Spleen (tissue), 11 donors: ENCODE measurements around the gene CACNG1. TPM values are rescaled to one million over a fixed set of nuclear protein-coding genes. Genes with fewer than 3 reads are reported as not detected.

ENCODE experiments used
- DNase-seq: peaks from one replicate; pipeline ENCODE4 v3.0.0-alpha.2; 2020
- H3K27ac ChIP-seq, 8 donors: fragments of 200-600 bp; sonication (generic) in 7 of 8; 1 replicate in 4 of 8; 2 replicates in 4 of 8; pipeline versions ENCODE4 v1.5.0 to v1.8.0; 2016 to 2021; ENCODE audit warnings: inconsistent platforms in 4 of 8, mild to moderate bottlenecking in 4 of 8, moderate library complexity in 1 of 8
- H3K27me3 ChIP-seq, 7 donors: fragments of 200-600 bp; sonication (generic) in 6 of 7; replicated peaks in 1 of 7; 1 replicate in 4 of 7; 2 replicates in 3 of 7; pipeline versions ENCODE4 v1.5.0 to v1.8.0; 2016 to 2021; ENCODE audit warnings: inconsistent platforms in 3 of 7, mild to moderate bottlenecking in 1 of 7
- H3K36me3 ChIP-seq, 6 donors: fragments of 200-600 bp; sonication (generic) in 5 of 6; 1 replicate in 4 of 6; 2 replicates in 2 of 6; pipeline versions ENCODE4 v1.5.0 to v1.8.0; 2016 to 2021; ENCODE audit warnings: inconsistent platforms in 2 of 6
- H3K4me1 ChIP-seq, 6 donors: fragments of 200-600 bp; sonication (generic) in 5 of 6; 1 replicate in 3 of 6; 2 replicates in 3 of 6; pipeline versions ENCODE4 v1.5.0 to v1.8.0; 2016 to 2021; ENCODE audit warnings: inconsistent platforms in 3 of 6
- H3K4me3 ChIP-seq, 8 donors: fragments of 200-600 bp; sonication (generic) in 7 of 8; 1 replicate in 4 of 8; 2 replicates in 4 of 8; pipeline versions ENCODE4 v1.5.0 to v1.8.0; 2016 to 2021; ENCODE audit warnings: inconsistent platforms in 4 of 8, mild to moderate bottlenecking in 4 of 8, moderate library complexity in 2 of 8
- H3K9me3 ChIP-seq, 8 donors: fragments of 200-600 bp; sonication (generic) in 7 of 8; 1 replicate in 4 of 8; 2 replicates in 4 of 8; pipeline versions ENCODE4 v1.5.0 to v1.8.0; 2016 to 2021; ENCODE audit warnings: inconsistent platforms in 4 of 8
- CTCF ChIP-seq, 11 experiments: fragments of 200-600 bp in 7 of 11; fragments of 450-650 bp in 4 of 11; sonication (generic) in 4 of 11; IDR thresholded peaks in 8 of 11; conservative IDR thresholded peaks in 3 of 11; 1 replicate in 7 of 11; 2 replicates in 4 of 11; pipeline versions ENCODE4 v1.4.0 to v1.8.0; 2016 to 2021; ENCODE audit warnings: antibody characterized with exemption in 11 of 11, inconsistent platforms in 4 of 11, mild to moderate bottlenecking in 1 of 11
- POLR2A ChIP-seq, 3 donors: fragments of 450-650 bp; IDR thresholded peaks; one replicate each; pipeline ENCODE4 v1.5.1; 2017; ENCODE audit warnings: antibody characterized with exemption in 3 of 3, mild to moderate bottlenecking in 1 of 3
- POLR2AphosphoS5 ChIP-seq, 3 donors: sonication (generic); formaldehyde crosslinking; IDR thresholded peaks; one replicate each; pipeline ENCODE4 v1.5.1; 2017; ENCODE audit warnings: antibody characterized with exemption in 3 of 3
- WGBS, 5 donors: extraction: QIAGEN DNeasy Blood & Tissue Kit in 3 of 5; methylation state at CpG; one replicate each; pipeline versions ENCODE4 v1.1.5 to v1.1.7; 2013 to 2018; 5-methylcytosine and 5-hydroxymethylcytosine counted together
- intact Hi-C: fragments of 100-400 bp; cut with DNase I; formaldehyde crosslinking; loops from one replicate; pipeline ENCODE4 v1.15.0; 2023; ENCODE audit warnings: low total_unique reads
- polyA plus RNA-seq, 3 donors: library from polyadenylated mRNA; stranded (reverse); fragments of 200-250 nt; gene quantifications; one replicate each; pipeline ENCODE4 v1.2.1, GENCODE V29; 2013
- total RNA-seq, 7 donors: library from RNA; depleted of rRNA in 3 of 7; stranded (reverse); fragments of >200 nt in 3 of 7; fragmentation: NEBNext Ultra II Directional in 4 of 7; extraction: Animal tissue kit (Norgen Biotek cat#: 25700) in 4 of 7; gene quantifications; one replicate each; pipeline versions ENCODE4 v1.1.0 to v1.2.1, GENCODE V29; 2016 to 2021
- donor health status: healthy with polysubstance abuse.
- donor health status: DM: no; HTN: no; CAD: no; lungs with moderate emphysema.
- donor health status: DM: no; HTN: no; CAD: no.
- donor health status: Bipolar disorder and iron deficiency.
- donor health status: healthy.
- donor health status: DM: no; HTN: no; CAD: no.
- donor health status: DM: yes; HTN: yes; CAD: no.

Gene CACNG1
- total and polyA plus RNA-seq, 10 donors, result not detected

- no peak for DNase-seq
- no peak overlapping the region for H3K27ac ChIP-seq
- 63 to 86% (median 78%) methylated on average over 1 to 2 of the region's 2 CpGs for WGBS, 5 donors
- no peak for TF ChIP-seq POLR2A (IDR thresholded peaks at IDR 0.05)
- TF ChIP-seq POLR2AphosphoS5 (IDR thresholded peaks at IDR 0.05), result no peak
- TF ChIP-seq CTCF (IDR thresholded peaks at IDR 0.05 in 8 of 11, conservative IDR thresholded peaks at IDR 0.05 in 3 of 11), result no peak
- H3K4me3 ChIP-seq, result no peak overlapping the region
- intact Hi-C loops, result no loop called here
- no peaks in the 10 kb centered on the region for H3K4me1 ChIP-seq
- H3K9me3 ChIP-seq, result no peaks in the 10 kb centered on the region
- H3K36me3 ChIP-seq, result peaks cover 0 to 3% (median 0%) of the 10 kb centered on the region in 6 donors
- no peaks in the 10 kb centered on the region for H3K27me3 ChIP-seq
Measured at GRCh38 chr17:67066717-67067116, 22.4 kb downstream of the CACNG1 start.

GRCh38 chr17:67067571-67068482, 23.5 kb downstream of the CACNG1 start:
- Histone ChIP-seq H3K27me3 (no peaks in the 10 kb centered on the region), H3K4me3 (no peak overlapping the region), H3K36me3 (peaks cover 0 to 14% (median 9%) of the 10 kb centered on the region in 6 donors), H3K4me1 (no peaks in the 10 kb centered on the region), H3K9me3 (no peaks in the 10 kb centered on the region), H3K27ac (no peak overlapping the region)
- DNase-seq, result no peak
- WGBS, 5 donors, result 86 to 96% (median 90%) methylated on average over 13 of the region's 13 CpGs
- TF ChIP-seq POLR2AphosphoS5 (IDR thresholded peaks at IDR 0.05) (no peak), POLR2A (IDR thresholded peaks at IDR 0.05) (no peak)
- intact Hi-C loops, result no loop called here

- WGBS, 5 donors, result 67 to 74% (median 73%) methylated on average over 3 of the region's 3 CpGs
- DNase-seq, result no peak
Measured at GRCh38 chr17:67068999-67069398, 24.6 kb downstream of the CACNG1 start.

GRCh38 chr17:67069603-67070136, 25.3 kb downstream of the CACNG1 start:
- H3K36me3 ChIP-seq, result peaks cover 0 to 31% (median 13%) of the 10 kb centered on the region in 6 donors
- WGBS, 5 donors, result 89 to 96% (median 95%) methylated on average over 5 of the region's 5 CpGs
- no peaks in the 10 kb centered on the region for H3K9me3 ChIP-seq
- DNase-seq, result no peak
- intact Hi-C loops, result no loop called here
- no peak overlapping the region for H3K4me3 ChIP-seq
- H3K27me3 ChIP-seq, result no peaks in the 10 kb centered on the region
- H3K27ac ChIP-seq, result no peak overlapping the region
- H3K4me1 ChIP-seq, result no peaks in the 10 kb centered on the region
- TF ChIP-seq POLR2AphosphoS5 (IDR thresholded peaks at IDR 0.05) (no peak), POLR2A (IDR thresholded peaks at IDR 0.05) (no peak), CTCF (IDR thresholded peaks at IDR 0.05 in 8 of 11, conservative IDR thresholded peaks at IDR 0.05 in 3 of 11) (no peak)

More at GRCh38 chr17:67068999-67069398, 24.6 kb downstream of the CACNG1 start:
- H3K4me3 ChIP-seq, result no peak overlapping the region
- no peaks in the 10 kb centered on the region for H3K27me3 ChIP-seq
- no peak overlapping the region for H3K27ac ChIP-seq
- H3K36me3 ChIP-seq, result peaks cover 0 to 24% (median 13%) of the 10 kb centered on the region in 6 donors
- H3K9me3 ChIP-seq, result no peaks in the 10 kb centered on the region
- intact Hi-C loops, result no loop called here
- H3K4me1 ChIP-seq, result no peaks in the 10 kb centered on the region
- TF ChIP-seq POLR2A (IDR thresholded peaks at IDR 0.05), result no peak
- TF ChIP-seq POLR2AphosphoS5 (IDR thresholded peaks at IDR 0.05), result no peak
- TF ChIP-seq CTCF (IDR thresholded peaks at IDR 0.05 in 8 of 11, conservative IDR thresholded peaks at IDR 0.05 in 3 of 11), result no peak
